OCI-LY1 (cell line): Measurements from ENCODE around the gene FFAR2.
"Not testable (repeated sequence)": the region's sequence is repeated elsewhere in the genome, so short reads cannot be mapped to it uniquely, and the experiment has no call there.

Experiments used
- H2AFZ ChIP-seq: fragments of 200-600 bp; sonication (generic), shearing (Covaris generic); 2 replicates; pipeline ENCODE4 v1.6.0; 2014; ENCODE audit warnings: antibody characterized with exemption, mild to moderate bottlenecking, low read length
- H3F3A ChIP-seq: fragments of 200-600 bp; sonication (generic), shearing (Covaris generic); 2 replicates; pipeline ENCODE4 v1.6.0; 2014; ENCODE audit warnings: mild to moderate bottlenecking, antibody characterized with exemption, low read length, moderate library complexity; ENCODE audit not compliant: insufficient read depth
- H3K27ac ChIP-seq: fragments of 200-600 bp; sonication (generic); 2 replicates; pipeline ENCODE4 v1.5.1; 2014; ENCODE audit warnings: low read length, mixed run types, mild to moderate bottlenecking, low read depth; ENCODE audit not compliant: poor library complexity, severe bottlenecking
- H3K27me3 ChIP-seq: fragments of 200-600 bp; sonication (generic); 2 replicates; pipeline ENCODE4 v1.6.0; 2014; ENCODE audit warnings: antibody characterized with exemption, mild to moderate bottlenecking, low read length, moderate library complexity; ENCODE audit not compliant: insufficient read depth
- H3K36me3 ChIP-seq: fragments of 200-600 bp; sonication (generic); 2 replicates; pipeline ENCODE4 v1.6.1; 2014; ENCODE audit warnings: mild to moderate bottlenecking, antibody characterized with exemption, low read length, moderate library complexity, mixed read lengths; ENCODE audit not compliant: insufficient read depth
- H3K4me1 ChIP-seq: fragments of 200-600 bp; sonication (generic); 2 replicates; pipeline ENCODE4 v1.5.1; 2014; ENCODE audit warnings: mild to moderate bottlenecking, low read length, moderate library complexity; ENCODE audit not compliant: insufficient read depth, severe bottlenecking
- H3K4me2 ChIP-seq: fragments of 200-600 bp; sonication (generic), shearing (Covaris generic); 2 replicates; pipeline ENCODE4 v1.6.1; 2014; ENCODE audit warnings: low read length
- H3K4me3 ChIP-seq: fragments of 200-600 bp; sonication (generic); 2 replicates; pipeline ENCODE4 v1.5.1; 2014; ENCODE audit warnings: low read length, low read depth, mild to moderate bottlenecking, mixed read lengths; ENCODE audit not compliant: poor library complexity, severe bottlenecking
- H3K79me2 ChIP-seq: fragments of 200-600 bp; shearing (Covaris generic); 2 replicates; pipeline ENCODE4 v1.6.1; 2016; ENCODE audit warnings: mixed run types, low read length, mixed read lengths; ENCODE audit not compliant: insufficient read depth
- H3K9ac ChIP-seq: fragments of 200-600 bp; sonication (generic), shearing (Covaris generic); 2 replicates; pipeline ENCODE4 v1.6.1; 2014; ENCODE audit warnings: mild to moderate bottlenecking, low read length, mixed read lengths
- H3K9me2 ChIP-seq: fragments of 200-600 bp; sonication (generic), shearing (Covaris generic); 2 replicates; pipeline ENCODE4 v1.6.1; 2014; ENCODE audit warnings: low read depth, mild to moderate bottlenecking, low read length, mixed read lengths
- H3K9me3 ChIP-seq: fragments of 200-600 bp; shearing (Covaris generic); 2 replicates; pipeline ENCODE4 v1.6.1; 2014; ENCODE audit warnings: low read length, mixed read lengths
- H4K20me1 ChIP-seq: fragments of 200-600 bp; sonication (generic), shearing (Covaris generic); 2 replicates; pipeline ENCODE4 v1.6.0; 2016; ENCODE audit warnings: mild to moderate bottlenecking, low read length; ENCODE audit not compliant: insufficient read depth
- EZH2 ChIP-seq: fragments of 200-600 bp; sonication (generic), shearing (Covaris generic); IDR thresholded peaks from 2 replicates; pipeline ENCODE4 v1.8.0; 2017; ENCODE audit warnings: borderline replicate concordance, mixed run types, mild to moderate bottlenecking, antibody characterized with exemption, low read length, moderate library complexity, mixed read lengths
- TF ChIP-seq, protein P1 (sequence below): fragments of 200-600 bp; sonication (generic), shearing (Covaris generic); IDR thresholded peaks from 2 replicates; pipeline ENCODE4 v1.5.1; 2017; ENCODE audit warnings: mild to moderate bottlenecking, antibody characterized with exemption, low read length, moderate library complexity, mixed read lengths

FFAR2 gene

DNA sequence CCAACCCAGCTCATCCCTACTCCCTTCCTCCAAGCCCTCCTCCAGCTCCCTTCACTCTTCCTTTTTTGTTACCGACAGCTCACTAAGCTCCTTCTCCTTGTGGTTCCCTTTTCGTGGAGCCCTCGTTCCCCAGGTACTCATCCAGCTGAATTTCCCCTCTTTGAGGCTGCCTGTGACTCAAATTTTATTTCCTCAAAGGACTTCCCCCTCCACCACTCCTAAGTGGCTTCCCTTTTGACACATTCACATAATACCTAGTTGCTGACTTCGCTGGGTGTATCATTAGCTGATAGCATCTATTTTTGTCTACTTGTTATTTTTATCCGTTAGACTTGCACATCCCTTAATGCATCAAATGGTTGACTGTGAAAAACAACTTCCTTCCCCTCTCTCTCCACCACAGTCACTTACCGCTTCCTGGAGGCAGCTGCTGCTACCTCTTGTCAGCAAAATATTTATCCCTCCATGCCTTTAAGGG lies 14.5 kb downstream of the FFAR2 start:
- Histone ChIP-seq H3K4me2 (no peak overlapping the region), H4K20me1 (no peaks in the 10 kb centered on the region), H3K4me1 (no peaks in the 10 kb centered on the region), H3K27me3 (peaks cover 11% of the 10 kb centered on the region; the same call in 1 of the 2 replicates), H3F3A (no peaks in the 10 kb centered on the region), H3K27ac (no peak overlapping the region), H3K4me3 (no peak overlapping the region), H2AFZ (no peak overlapping the region), H3K9me2 (no peaks in the 10 kb centered on the region), H3K9ac (no peak overlapping the region), H3K36me3 (no peaks in the 10 kb centered on the region), H3K9me3 (no peaks in the 10 kb centered on the region), H3K79me2 (no peaks in the 10 kb centered on the region)
- TF ChIP-seq, protein P1, sequence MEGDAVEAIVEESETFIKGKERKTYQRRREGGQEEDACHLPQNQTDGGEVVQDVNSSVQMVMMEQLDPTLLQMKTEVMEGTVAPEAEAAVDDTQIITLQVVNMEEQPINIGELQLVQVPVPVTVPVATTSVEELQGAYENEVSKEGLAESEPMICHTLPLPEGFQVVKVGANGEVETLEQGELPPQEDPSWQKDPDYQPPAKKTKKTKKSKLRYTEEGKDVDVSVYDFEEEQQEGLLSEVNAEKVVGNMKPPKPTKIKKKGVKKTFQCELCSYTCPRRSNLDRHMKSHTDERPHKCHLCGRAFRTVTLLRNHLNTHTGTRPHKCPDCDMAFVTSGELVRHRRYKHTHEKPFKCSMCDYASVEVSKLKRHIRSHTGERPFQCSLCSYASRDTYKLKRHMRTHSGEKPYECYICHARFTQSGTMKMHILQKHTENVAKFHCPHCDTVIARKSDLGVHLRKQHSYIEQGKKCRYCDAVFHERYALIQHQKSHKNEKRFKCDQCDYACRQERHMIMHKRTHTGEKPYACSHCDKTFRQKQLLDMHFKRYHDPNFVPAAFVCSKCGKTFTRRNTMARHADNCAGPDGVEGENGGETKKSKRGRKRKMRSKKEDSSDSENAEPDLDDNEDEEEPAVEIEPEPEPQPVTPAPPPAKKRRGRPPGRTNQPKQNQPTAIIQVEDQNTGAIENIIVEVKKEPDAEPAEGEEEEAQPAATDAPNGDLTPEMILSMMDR: no peak
- TF ChIP-seq EZH2: no peak

DNA sequence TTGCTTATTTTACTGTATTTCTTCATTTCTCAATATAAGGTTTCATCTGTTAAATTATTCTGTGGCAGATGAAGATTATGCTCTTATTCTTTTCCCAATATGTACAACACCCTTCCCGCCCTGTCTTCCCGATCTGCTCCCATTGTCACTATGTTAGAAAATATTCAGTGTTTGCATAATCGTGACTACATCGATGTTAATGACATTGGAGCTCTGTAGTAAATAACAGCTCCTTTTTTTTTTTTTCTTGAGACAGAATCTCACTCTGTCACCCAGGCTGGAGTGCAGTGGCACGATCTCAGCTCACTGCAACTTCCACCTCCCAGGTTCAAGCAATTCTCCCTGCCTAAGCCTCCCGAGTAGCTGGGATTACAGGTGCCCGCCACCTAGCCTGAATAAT lies 14.9 kb downstream of the FFAR2 start:
- H3K27ac ChIP-seq, H3K4me3 ChIP-seq, H3F3A ChIP-seq, H3K9me3 ChIP-seq, H3K9ac ChIP-seq, H2AFZ ChIP-seq, H3K9me2 ChIP-seq, H3K79me2 ChIP-seq, H3K36me3 ChIP-seq, H3K4me1 ChIP-seq, H4K20me1 ChIP-seq, H3K4me2 ChIP-seq: not testable (repeated sequence)
- H3K27me3 ChIP-seq: peaks cover 11% of the 10 kb centered on the region; the same call in 1 of the 2 replicates

DNA sequence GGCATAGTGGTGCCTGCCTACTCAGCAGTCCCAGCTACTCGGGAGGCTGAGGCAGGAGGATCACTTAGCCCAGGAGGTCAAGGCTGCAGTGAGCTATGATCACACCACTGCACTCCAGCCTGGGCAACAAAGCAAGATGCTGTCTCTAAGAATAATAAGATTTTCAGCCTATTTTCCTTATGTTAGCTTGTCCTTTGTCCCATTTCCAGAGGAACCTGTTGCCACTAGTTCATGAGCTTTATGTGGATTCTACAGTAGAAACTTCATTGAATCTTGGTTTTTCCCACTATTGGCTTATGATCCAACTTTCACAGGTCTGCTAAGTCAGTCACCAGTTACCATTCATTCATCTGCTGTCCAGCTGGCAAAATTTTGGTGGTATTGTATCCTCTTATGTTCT lies 18.2 kb downstream of the FFAR2 start:
- Histone ChIP-seq H4K20me1 (no peaks in the 10 kb centered on the region), H3K4me1 (no peaks in the 10 kb centered on the region), H2AFZ (no peak overlapping the region), H3K4me2 (no peak overlapping the region), H3K4me3 (no peak overlapping the region), H3K9me3 (no peaks in the 10 kb centered on the region), H3K27ac (no peak overlapping the region), H3K9ac (no peak overlapping the region), H3K36me3 (no peaks in the 10 kb centered on the region), H3K9me2 (no peaks in the 10 kb centered on the region), H3K79me2 (no peaks in the 10 kb centered on the region), H3F3A (no peaks in the 10 kb centered on the region), H3K27me3 (0 out of 2 replicates have a peak, but pooled peaks cover 6% of the 10 kb centered on the region)
- TF ChIP-seq EZH2: no peak
- TF ChIP-seq, protein P1: no peak

DNA sequence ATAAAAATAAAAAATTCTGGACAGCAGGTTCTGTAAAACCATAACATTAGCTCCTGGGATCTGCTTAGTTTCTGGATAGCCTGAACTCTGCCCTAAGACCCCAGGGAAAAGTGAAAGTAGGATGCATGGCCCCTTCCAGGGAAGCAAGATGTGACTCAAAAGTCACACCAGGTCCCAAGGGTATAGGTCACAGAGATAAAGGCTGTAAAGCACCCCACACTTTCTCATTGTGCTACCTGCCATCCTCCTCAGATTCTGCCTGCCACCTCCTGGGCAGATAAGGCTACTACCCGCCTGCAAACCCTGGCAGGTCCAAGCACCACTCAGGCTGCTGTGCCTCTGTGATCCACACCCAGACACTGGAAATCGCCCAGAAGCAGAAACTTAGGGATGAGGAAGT lies 20.6 kb downstream of the FFAR2 start:
- Histone ChIP-seq H3K36me3 (no peaks in the 10 kb centered on the region), H3K4me1 (no peaks in the 10 kb centered on the region), H4K20me1 (no peaks in the 10 kb centered on the region), H2AFZ (no peak overlapping the region), H3K79me2 (no peaks in the 10 kb centered on the region), H3K9me2 (no peaks in the 10 kb centered on the region), H3K27me3 (no peaks in the 10 kb centered on the region), H3K4me2 (no peak overlapping the region), H3F3A (no peaks in the 10 kb centered on the region), H3K27ac (no peak overlapping the region), H3K9me3 (no peaks in the 10 kb centered on the region), H3K4me3 (no peak overlapping the region), H3K9ac (no peak overlapping the region)
- TF ChIP-seq EZH2: no peak
- TF ChIP-seq, protein P1: peak; percentile 63
